Measurements from ENCODE around the gene KIAA1755. TPM values are rescaled to one million over a fixed set of nuclear protein-coding genes. Genes with fewer than 3 reads are reported as not detected.

The KIAA1755 gene
- total and polyA plus RNA-seq, 9 of the 15 experiments (the other 6 are each of a cell fraction or from before 2014, with no cell fraction given), result not detected

DNA sequence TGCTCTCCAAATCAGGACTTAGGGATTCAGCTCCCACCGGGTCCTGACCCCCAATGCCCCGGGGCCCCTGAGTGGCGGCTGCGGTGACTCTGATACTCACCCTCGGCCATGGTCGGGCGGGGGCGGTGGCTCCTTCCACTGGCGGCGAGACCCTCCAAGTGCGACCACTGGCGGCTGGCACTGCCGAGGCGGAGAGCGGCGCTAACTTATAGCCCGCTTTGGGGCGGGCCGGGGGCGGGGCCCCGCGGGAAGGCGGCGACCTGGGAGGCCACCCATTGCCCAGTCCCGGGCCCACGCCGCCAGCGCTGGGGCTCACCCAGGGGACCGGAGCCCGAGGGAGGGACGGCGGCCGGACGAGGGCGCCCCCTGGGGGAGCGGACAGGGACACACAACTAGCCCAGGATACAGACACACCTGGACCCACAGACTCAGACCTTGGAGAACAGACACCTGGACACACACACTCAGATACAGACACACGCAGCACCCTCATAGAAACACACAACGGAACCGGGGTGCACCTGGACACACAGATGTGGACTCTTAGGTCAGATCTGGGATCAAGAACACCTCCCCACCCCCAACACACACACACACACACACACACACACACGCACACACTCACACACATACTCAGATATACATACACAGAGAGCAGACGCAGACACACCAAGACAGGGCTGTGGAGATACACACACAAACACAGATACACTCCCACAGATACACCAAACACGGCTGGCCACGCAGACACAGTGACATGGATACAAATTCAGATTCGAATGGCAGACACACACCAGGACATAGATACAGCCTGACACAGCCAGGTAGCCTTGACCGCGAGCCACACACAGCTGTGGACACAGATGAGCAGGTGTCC, 95.2 kb downstream of the KIAA1755 start, which contains the start of gene TGM2 (continued):
- no peak for TF ChIP-seq ZNF707 (CRISPR knock-in tag; conservative IDR thresholded peaks at IDR 0.05)
- peak; percentile 40; the same call in 1 of the 2 replicates for TF ChIP-seq MYC (IDR thresholded peaks at IDR 0.05; ENCODE audit: low read depth, low read length)
- no peak for TF ChIP-seq MYC (CRISPR knock-in tag; IDR thresholded peaks at IDR 0.05; ENCODE audit: borderline replicate concordance, low read depth)
- no peak for TF ChIP-seq ZFP1 (CRISPR knock-in tag; IDR thresholded peaks at IDR 0.05)
- TF ChIP-seq NR2F6 (CRISPR knock-in tag; IDR thresholded peaks at IDR 0.05), result no peak
- peak; percentile 95 for TF ChIP-seq LARP7 (IDR thresholded peaks at IDR 0.05)
- TF ChIP-seq, protein P1, sequence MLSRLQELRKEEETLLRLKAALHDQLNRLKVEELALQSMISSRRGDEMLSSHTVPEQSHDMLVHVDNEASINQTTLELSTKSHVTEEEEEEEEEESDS (CRISPR knock-in tag; IDR thresholded peaks at IDR 0.05), result no peak
- TF ChIP-seq POLR2AphosphoS5 (IDR thresholded peaks at IDR 0.05; ENCODE audit: control insufficient read depth, insufficient read depth, low read depth, low read length), result no peak
- TF ChIP-seq RAD51 (IDR thresholded peaks at IDR 0.05; ENCODE audit: borderline replicate concordance, low read depth), result no peak
- TF ChIP-seq, protein P2, sequence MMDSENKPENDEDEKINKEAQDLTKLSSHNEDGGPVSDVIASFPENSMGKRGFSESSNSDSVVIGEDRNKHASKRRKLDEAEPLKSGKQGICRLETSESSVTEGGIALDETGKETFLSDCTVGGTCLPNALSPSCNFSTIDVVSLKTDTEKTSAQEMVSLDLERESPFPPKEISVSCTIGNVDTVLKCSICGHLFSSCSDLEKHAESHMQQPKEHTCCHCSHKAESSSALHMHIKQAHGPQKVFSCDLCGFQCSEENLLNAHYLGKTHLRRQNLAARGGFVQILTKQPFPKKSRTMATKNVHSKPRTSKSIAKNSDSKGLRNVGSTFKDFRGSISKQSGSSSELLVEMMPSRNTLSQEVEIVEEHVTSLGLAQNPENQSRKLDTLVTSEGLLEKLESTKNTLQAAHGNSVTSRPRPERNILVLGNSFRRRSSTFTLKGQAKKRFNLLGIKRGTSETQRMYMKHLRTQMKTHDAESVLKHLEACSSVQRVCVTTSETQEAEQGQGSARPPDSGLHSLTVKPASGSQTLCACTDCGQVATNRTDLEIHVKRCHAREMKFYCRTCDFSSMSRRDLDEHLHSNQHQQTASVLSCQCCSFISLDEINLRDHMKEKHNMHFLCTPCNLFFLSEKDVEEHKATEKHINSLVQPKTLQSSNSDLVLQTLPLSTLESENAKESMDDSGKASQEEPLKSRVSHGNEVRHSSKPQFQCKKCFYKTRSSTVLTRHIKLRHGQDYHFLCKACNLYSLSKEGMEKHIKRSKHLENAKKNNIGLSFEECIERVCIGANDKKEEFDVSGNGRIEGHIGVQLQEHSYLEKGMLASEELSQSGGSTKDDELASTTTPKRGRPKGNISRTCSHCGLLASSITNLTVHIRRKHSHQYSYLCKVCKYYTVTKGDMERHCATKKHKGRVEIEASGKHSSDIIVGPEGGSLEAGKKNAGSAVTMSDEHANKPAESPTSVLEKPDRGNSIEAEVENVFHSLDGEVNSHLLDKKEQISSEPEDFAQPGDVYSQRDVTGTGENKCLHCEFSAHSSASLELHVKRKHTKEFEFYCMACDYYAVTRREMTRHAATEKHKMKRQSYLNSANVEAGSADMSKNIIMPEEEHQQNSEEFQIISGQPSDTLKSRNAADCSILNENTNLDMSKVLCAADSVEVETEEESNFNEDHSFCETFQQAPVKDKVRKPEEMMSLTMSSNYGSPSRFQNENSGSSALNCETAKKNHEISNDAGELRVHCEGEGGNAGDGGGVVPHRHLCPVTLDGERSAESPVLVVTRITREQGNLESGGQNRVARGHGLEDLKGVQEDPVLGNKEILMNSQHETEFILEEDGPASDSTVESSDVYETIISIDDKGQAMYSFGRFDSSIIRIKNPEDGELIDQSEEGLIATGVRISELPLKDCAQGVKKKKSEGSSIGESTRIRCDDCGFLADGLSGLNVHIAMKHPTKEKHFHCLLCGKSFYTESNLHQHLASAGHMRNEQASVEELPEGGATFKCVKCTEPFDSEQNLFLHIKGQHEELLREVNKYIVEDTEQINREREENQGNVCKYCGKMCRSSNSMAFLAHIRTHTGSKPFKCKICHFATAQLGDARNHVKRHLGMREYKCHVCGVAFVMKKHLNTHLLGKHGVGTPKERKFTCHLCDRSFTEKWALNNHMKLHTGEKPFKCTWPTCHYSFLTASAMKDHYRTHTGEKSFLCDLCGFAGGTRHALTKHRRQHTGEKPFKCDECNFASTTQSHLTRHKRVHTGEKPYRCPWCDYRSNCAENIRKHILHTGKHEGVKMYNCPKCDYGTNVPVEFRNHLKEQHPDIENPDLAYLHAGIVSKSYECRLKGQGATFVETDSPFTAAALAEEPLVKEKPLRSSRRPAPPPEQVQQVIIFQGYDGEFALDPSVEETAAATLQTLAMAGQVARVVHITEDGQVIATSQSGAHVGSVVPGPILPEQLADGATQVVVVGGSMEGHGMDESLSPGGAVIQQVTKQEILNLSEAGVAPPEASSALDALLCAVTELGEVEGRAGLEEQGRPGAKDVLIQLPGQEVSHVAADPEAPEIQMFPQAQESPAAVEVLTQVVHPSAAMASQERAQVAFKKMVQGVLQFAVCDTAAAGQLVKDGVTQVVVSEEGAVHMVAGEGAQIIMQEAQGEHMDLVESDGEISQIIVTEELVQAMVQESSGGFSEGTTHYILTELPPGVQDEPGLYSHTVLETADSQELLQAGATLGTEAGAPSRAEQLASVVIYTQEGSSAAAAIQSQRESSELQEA (IDR thresholded peaks at IDR 0.05; ENCODE audit: low read depth), result no peak
- no peak for TF ChIP-seq KHSRP (IDR thresholded peaks at IDR 0.05)
- TF ChIP-seq SREBF2 (CRISPR knock-in tag; IDR thresholded peaks at IDR 0.05), result no peak
- TF ChIP-seq, protein P3, sequence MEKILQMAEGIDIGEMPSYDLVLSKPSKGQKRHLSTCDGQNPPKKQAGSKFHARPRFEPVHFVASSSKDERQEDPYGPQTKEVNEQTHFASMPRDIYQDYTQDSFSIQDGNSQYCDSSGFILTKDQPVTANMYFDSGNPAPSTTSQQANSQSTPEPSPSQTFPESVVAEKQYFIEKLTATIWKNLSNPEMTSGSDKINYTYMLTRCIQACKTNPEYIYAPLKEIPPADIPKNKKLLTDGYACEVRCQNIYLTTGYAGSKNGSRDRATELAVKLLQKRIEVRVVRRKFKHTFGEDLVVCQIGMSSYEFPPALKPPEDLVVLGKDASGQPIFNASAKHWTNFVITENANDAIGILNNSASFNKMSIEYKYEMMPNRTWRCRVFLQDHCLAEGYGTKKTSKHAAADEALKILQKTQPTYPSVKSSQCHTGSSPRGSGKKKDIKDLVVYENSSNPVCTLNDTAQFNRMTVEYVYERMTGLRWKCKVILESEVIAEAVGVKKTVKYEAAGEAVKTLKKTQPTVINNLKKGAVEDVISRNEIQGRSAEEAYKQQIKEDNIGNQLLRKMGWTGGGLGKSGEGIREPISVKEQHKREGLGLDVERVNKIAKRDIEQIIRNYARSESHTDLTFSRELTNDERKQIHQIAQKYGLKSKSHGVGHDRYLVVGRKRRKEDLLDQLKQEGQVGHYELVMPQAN (IDR thresholded peaks at IDR 0.05; ENCODE audit: borderline replicate concordance), result peak; percentile 48; the same call in 1 of the 2 replicates
- TF ChIP-seq SMAD3 (CRISPR knock-in tag; conservative IDR thresholded peaks at IDR 0.05), result no peak

Measured in K562 (cell line).